Tibial nerve (tissue), 4 donors: Measurements from ENCODE around the gene AMOTL2. TPM values are rescaled to one million over a fixed set of nuclear protein-coding genes. Genes with fewer than 3 reads are reported as not detected.

Experiments used
- DNase-seq, 2 donors: peaks; one replicate each; pipeline ENCODE4 v3.0.0-alpha.2; 2019; ENCODE audit warnings: low spot score in 2 of 2
- H3K27ac ChIP-seq, 4 donors: fragments of 200-600 bp; sonication (generic) in 3 of 4; one replicate each; pipeline ENCODE4 v1.5.1; 2017 to 2019; ENCODE audit warnings: mild to moderate bottlenecking in 1 of 4
- H3K27me3 ChIP-seq, 2 donors: fragments of 200-600 bp; sonication (generic) in 1 of 2; one replicate each; pipeline versions ENCODE4 v1.5.1 to v1.6.0; 2017 to 2019
- H3K36me3 ChIP-seq, 3 donors: fragments of 200-600 bp; sonication (generic); one replicate each; pipeline ENCODE4 v1.5.1; 2018 to 2019
- H3K4me1 ChIP-seq, 4 donors: fragments of 200-600 bp; sonication (generic) in 3 of 4; one replicate each; pipeline ENCODE4 v1.5.1; 2017 to 2019
- H3K4me3 ChIP-seq, 4 donors: fragments of 200-600 bp; sonication (generic) in 3 of 4; one replicate each; pipeline ENCODE4 v1.5.1; 2017 to 2019; ENCODE audit warnings: mild to moderate bottlenecking in 1 of 4, moderate library complexity in 1 of 4
- H3K9me3 ChIP-seq, 4 donors: fragments of 200-600 bp; sonication (generic) in 3 of 4; one replicate each; pipeline ENCODE4 v1.5.1; 2017 to 2019
- EP300 ChIP-seq, 2 donors: sonication (generic); formaldehyde crosslinking; IDR thresholded peaks; one replicate each; pipeline ENCODE4 v1.6.1; 2017; ENCODE audit warnings: antibody characterized with exemption in 2 of 2, mild to moderate bottlenecking in 1 of 2
- POLR2A ChIP-seq, 2 donors: fragments of 450-650 bp; IDR thresholded peaks; one replicate each; pipeline ENCODE4 v1.6.1; 2017; ENCODE audit warnings: antibody characterized with exemption in 2 of 2, mild to moderate bottlenecking in 2 of 2, moderate library complexity in 2 of 2
- WGBS, 2 donors: methylation state at CpG; one replicate each; pipeline ENCODE4 v1.1.5; 2018; 5-methylcytosine and 5-hydroxymethylcytosine counted together
- total RNA-seq, 4 donors: library from RNA; depleted of rRNA; stranded (reverse); fragments of >200 nt; gene quantifications; one replicate each; pipeline ENCODE4 v1.1.0, GENCODE V29; 2016
- TF ChIP-seq, protein P1 (sequence below), 5 experiments: fragments of 200-600 bp in 3 of 5; fragments of 450-650 bp in 2 of 5; sonication (generic) in 3 of 5; IDR thresholded peaks; one replicate each; pipeline ENCODE4 v1.5.1; 2016 to 2019; ENCODE audit warnings: antibody characterized with exemption in 5 of 5, mild to moderate bottlenecking in 3 of 5, moderate library complexity in 2 of 5

Gene AMOTL2
- total RNA-seq, 4 donors from 2014 or later = 216 to 337 (median 255) TPM

DNA sequence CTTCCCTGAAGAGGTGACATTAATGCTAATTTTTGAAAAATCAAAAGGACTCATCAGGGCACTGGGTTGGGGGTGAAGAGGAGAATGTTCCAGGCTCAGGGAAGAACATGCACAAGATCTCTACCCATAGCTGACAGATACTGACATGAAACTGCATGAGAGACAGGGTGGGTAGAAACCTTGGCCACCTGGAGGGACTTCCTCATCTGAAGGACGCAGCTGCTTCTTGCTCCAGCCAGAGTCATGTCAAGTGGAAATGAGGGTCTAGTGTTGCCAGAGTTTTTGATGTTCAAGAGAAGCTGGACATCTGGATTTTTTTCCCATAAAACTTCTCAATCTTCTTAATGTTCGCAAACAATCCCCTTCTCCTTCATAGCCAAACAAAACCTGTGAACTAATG lies 29.7 kb downstream of the AMOTL2 start:
- H3K27ac ChIP-seq = no peak overlapping the region

DNA sequence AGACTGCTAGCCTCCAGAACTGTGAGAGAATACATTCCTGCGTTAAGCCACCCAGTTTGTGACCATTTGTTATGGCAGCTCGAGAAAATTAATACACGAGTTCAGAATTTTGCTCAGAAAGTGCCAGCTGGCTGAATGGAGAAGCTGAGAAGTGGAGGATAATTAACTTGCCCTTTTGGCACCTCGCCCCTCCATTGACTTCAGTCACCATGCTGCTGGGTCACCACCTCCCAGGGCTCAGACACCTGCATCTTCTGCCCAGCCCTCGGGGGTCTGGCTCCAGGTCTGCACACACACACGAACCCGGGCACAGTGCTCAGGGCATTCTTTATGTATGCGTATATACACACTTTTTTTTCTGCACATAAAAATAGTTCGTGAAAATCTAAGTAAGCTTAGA lies 32.0 kb downstream of the AMOTL2 start:
- Histone ChIP-seq H3K36me3 (peaks cover 0 to 23% (median 0%) of the 10 kb centered on the region in 3 donors), H3K27ac (no peak overlapping the region), H3K4me3 (no peak overlapping the region), H3K27me3 (no peaks in the 10 kb centered on the region), H3K9me3 (peaks cover 0 to 11% (median 0%) of the 10 kb centered on the region in 4 donors), H3K4me1 (peaks cover 0 to 18% (median 3%) of the 10 kb centered on the region in 4 donors)
- TF ChIP-seq EP300 (IDR thresholded peaks at IDR 0.05) = no peak
- no peak for TF ChIP-seq POLR2A (IDR thresholded peaks at IDR 0.05)
- TF ChIP-seq, protein P1, sequence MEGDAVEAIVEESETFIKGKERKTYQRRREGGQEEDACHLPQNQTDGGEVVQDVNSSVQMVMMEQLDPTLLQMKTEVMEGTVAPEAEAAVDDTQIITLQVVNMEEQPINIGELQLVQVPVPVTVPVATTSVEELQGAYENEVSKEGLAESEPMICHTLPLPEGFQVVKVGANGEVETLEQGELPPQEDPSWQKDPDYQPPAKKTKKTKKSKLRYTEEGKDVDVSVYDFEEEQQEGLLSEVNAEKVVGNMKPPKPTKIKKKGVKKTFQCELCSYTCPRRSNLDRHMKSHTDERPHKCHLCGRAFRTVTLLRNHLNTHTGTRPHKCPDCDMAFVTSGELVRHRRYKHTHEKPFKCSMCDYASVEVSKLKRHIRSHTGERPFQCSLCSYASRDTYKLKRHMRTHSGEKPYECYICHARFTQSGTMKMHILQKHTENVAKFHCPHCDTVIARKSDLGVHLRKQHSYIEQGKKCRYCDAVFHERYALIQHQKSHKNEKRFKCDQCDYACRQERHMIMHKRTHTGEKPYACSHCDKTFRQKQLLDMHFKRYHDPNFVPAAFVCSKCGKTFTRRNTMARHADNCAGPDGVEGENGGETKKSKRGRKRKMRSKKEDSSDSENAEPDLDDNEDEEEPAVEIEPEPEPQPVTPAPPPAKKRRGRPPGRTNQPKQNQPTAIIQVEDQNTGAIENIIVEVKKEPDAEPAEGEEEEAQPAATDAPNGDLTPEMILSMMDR (IDR thresholded peaks at IDR 0.05) = no peak
- peak in 1 of 2 donors; percentile 4 for DNase-seq
- WGBS, 2 donors = 91 to 97% methylated on average over 9 of the region's 9 CpGs

More for the DNA sequence above, 29.7 kb downstream of the AMOTL2 start:
- H3K4me1 ChIP-seq = peaks cover 0 to 10% (median 3%) of the 10 kb centered on the region in 4 donors
- peaks cover 0 to 11% (median 0%) of the 10 kb centered on the region in 4 donors for H3K9me3 ChIP-seq
- WGBS, 2 donors = 78 to 79% methylated on average over 2 of the region's 2 CpGs
- H3K27me3 ChIP-seq = no peaks in the 10 kb centered on the region
- TF ChIP-seq, protein P1 (IDR thresholded peaks at IDR 0.05) = no peak
- TF ChIP-seq POLR2A (IDR thresholded peaks at IDR 0.05) = no peak
- TF ChIP-seq EP300 (IDR thresholded peaks at IDR 0.05) = no peak
- no peak overlapping the region for H3K4me3 ChIP-seq
- no peak for DNase-seq
- peaks cover 0 to 45% (median 0%) of the 10 kb centered on the region in 3 donors for H3K36me3 ChIP-seq

DNA sequence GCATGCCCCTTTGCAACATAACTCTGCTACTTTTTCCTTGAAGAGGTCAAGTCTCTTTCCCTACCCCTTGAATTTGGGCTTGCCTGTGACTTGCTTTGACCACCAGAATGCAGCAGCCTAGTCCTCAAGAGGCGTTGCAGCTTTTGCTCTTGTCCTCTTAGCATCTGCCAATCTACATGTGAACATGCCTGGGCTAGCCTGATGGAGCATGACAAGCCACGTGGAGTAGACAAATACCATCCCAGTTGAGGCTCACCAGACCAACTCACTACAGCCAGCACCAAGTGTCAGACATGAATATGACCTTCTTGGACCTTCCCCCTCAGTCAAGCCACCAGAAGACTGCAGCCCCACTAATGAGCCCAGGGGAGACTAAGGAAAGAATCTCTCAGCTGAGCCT lies 32.9 kb downstream of the AMOTL2 start:
- H3K4me3 ChIP-seq = no peak overlapping the region
- DNase-seq = no peak
- H3K27ac ChIP-seq = peak overlapping the region in 2 of 4 donors; percentile 18 to 50
- H3K36me3 ChIP-seq = peaks cover 0 to 15% (median 0%) of the 10 kb centered on the region in 3 donors
- no peaks in the 10 kb centered on the region for H3K27me3 ChIP-seq
- H3K4me1 ChIP-seq = peaks cover 0 to 18% (median 3%) of the 10 kb centered on the region in 4 donors
- peaks cover 0 to 3% (median 0%) of the 10 kb centered on the region in 4 donors for H3K9me3 ChIP-seq
- WGBS, 2 donors = 93 to 100% methylated on average over 2 of the region's 2 CpGs
- TF ChIP-seq POLR2A (IDR thresholded peaks at IDR 0.05) = no peak
- TF ChIP-seq EP300 (IDR thresholded peaks at IDR 0.05) = no peak
- TF ChIP-seq, protein P1 (IDR thresholded peaks at IDR 0.05) = no peak

GRCh38 chr3:134340982-134341365 lies 33.3 kb downstream of the AMOTL2 start:
- peaks cover 0 to 10% (median 0%) of the 10 kb centered on the region in 3 donors for H3K36me3 ChIP-seq
- no peak overlapping the region for H3K4me3 ChIP-seq
- peak overlapping the region in 2 of 4 donors; percentile 18 to 50 for H3K27ac ChIP-seq
- no peaks in the 10 kb centered on the region for H3K9me3 ChIP-seq
- H3K27me3 ChIP-seq = no peaks in the 10 kb centered on the region
- DNase-seq = no peak
- WGBS, 2 donors = 63 to 67% methylated on average over 1 of the region's 1 CpG
- H3K4me1 ChIP-seq = peaks cover 0 to 18% (median 3%) of the 10 kb centered on the region in 4 donors
- TF ChIP-seq, protein P1 (IDR thresholded peaks at IDR 0.05) = no peak

DNA sequence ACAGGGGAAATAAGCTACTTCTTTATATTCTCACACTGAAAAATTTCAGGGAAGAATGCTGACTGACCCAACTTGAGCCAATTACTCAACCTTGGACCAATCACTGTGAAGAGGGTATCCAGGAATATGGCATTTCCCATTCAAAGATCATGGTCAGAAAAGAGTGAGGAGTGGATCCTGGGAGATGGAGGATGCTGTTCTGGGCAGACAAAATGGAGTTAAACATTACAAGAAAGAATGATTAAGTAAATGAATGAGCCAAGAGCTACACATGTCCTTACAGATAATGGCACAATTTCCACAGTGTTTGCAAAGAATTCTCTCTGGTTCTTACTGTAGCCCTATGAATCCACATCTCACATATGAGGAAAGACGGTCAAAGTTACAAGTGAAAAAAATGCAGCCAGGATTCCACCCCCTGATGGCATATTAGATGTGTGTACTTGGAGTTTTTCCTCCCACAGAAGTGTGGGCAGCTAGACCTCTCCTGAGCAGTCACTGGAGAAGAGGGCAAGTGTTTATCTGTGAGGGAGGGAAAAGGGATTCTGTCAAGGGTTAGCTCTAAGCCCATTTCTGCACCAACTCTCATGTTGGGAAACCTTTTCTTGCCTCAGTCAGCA lies 33.8 kb downstream of the AMOTL2 start:
- H3K4me3 ChIP-seq = no peak overlapping the region
- WGBS, 2 donors = 44 to 48% methylated on average over 1 of the region's 1 CpG

More for the DNA sequence above, 33.8 kb downstream of the AMOTL2 start:
- Histone ChIP-seq H3K36me3 (peaks cover 0 to 5% (median 0%) of the 10 kb centered on the region in 3 donors), H3K27ac (peak overlapping the region in 2 of 4 donors; percentile 33 to 50), H3K9me3 (no peaks in the 10 kb centered on the region), H3K4me1 (peaks cover 0 to 22% (median 4%) of the 10 kb centered on the region in 4 donors), H3K27me3 (no peaks in the 10 kb centered on the region)
- DNase-seq = no peak
- TF ChIP-seq, protein P1 (IDR thresholded peaks at IDR 0.05) = no peak
- TF ChIP-seq POLR2A (IDR thresholded peaks at IDR 0.05) = no peak
- TF ChIP-seq EP300 (IDR thresholded peaks at IDR 0.05) = no peak
